Activated CD4-positive, alpha-beta T cell treated with anti-CD3 and anti-CD28 coated beads for 1 hour (primary cell): ENCODE results near the gene CNDP1.

Source experiments
- DNase-seq: peaks from one replicate; pipeline ENCODE4 v3.0.0-alpha.2; 2020

CNDP1 gene

GRCh38 chr18:74595431-74595830 lies 61.1 kb downstream of the CNDP1 start:
- DNase-seq, result no peak

GRCh38 chr18:74597034-74597661 lies 62.8 kb downstream of the CNDP1 start:
- peak; percentile 55 for DNase-seq

DNA sequence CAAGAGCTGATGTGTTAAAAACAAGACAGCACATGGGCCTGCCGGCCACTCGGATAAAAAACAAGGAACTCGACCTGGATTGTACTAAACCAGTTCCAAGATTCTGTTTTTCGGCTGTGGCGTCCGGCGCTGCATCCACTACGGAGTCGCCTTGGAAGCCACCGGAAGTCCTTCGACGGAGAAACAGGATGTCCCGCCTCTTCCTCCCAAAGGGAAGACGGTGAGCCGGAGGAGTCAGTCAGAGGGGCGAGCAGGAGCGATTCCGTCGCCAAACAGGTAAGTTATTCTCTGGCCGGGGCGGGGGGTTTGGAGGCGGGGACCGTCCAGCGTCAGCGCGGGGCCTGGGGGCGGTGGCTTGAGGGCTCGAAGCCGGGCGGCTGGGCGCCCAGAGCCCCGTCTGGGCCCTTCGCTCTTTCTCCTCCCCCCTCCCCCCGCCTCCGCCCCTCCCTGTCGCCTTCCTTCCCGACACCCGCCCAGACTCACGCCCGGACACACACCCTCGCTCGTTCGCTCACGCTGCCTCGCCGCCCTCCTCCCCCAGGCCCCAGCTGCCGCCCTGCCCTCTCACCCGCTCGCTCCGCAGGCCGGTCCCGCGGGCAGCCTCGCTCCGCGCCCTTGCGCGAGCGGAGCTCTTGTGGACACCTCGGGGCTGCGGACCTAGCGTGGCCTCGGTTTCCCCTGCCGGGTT lies 63.5 kb downstream of the CNDP1 start, which contains the start of gene ZNF407:
ZNF407 (plus strand) TSS at position 209 of the 688 bp plus-strand sequence. CDS start 33,150 bp downstream, outside the sequence.
- DNase-seq, result peak; percentile 78

DNA sequence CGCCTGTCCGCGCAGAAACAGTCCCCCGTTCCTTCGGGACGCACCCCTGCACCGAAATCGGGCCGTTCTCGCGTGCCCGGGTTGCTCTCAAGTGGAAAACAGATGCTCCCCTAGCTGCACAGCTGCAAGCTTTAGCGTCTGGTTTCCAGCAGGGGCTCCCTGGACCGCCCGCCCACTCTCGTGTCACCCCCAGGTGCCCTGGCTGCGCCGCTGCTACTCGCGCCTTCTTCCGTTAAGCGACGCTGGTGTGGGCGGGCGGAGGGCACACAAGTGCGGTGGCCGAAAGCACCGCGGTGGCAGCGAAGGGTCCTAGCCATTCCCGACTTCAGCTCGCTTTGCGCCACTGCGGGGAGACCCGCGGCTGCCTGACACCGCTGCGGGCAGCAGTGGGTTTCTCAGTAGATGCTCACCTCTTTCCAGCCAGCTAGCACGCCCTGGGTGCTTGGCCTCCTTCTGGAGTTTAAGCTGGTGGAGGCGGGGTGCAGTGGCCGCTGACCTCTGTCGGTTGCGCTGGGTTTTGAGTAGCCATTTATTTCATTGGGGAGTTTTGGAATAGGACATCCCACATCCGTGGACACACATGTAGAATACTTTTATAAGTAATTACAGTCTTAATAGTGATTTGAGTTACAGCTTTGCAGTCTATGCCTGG lies 64.2 kb downstream of the CNDP1 start:
- DNase-seq, result peak; percentile 49

DNA sequence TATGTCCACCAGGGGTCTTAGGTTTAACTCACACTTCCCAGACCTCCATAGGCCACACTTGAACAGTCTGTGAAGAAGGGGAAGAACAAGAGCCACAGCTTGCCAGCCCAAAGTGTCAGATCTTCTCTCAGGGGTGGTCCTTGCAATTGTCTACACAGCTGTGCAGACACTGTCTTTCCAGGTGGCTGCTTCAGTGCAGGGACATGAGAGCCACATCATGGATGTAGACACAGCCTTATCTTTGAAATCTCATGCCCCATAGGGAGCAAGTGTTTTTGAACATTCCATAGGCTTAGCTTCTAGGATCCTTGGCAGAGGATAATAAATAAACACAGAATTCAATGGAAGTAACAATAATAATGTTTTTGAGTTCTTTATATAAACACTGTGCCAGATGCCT lies 70.1 kb downstream of the CNDP1 start:
- DNase-seq, result no peak

DNA sequence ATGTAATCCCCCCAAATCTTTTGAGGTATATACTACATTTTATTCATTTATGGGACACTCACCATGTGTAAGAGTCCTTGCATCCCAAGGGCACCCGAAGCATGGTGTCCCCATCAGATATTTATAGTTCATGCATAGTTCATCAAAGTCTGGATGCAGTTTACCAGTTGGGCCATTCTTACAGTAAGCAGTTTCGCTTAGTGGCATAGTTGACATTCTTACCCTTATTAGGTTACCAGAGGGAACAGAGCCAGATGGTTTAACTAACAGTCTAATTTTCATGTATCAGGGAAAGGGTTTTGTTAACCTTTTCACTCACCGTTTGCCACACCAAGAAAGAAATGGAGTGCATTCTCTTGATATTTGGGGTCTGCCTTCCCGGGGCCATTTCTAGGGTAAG lies 70.5 kb downstream of the CNDP1 start:
- no peak for DNase-seq

- no peak for DNase-seq
These were observed 74.4 kb downstream of the CNDP1 start for GRCh38 chr18:74608681-74609080.

DNA sequence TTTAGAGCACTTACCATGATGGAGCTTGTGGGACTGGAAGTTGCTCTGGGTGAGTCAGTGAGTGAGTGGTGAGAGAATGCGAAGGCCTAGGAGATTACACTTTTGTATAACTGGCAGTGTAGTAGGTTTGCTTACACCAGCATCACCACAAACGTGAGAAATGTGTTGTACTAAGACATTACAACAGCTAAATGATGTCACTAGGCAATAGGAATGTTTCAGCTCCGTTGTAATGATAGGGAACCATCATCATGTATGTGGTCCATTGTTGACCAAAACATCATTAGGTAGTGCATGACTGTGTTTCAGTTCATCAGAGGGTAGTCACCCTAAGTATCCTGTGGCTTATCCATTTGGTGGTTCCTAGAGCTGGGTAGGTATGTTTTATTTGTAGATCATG lies 75.2 kb downstream of the CNDP1 start:
- no peak for DNase-seq

GRCh38 chr18:74610051-74610615 lies 75.8 kb downstream of the CNDP1 start:
- no peak for DNase-seq

GRCh38 chr18:74610860-74611259 lies 76.6 kb downstream of the CNDP1 start:
- DNase-seq, result no peak

DNA sequence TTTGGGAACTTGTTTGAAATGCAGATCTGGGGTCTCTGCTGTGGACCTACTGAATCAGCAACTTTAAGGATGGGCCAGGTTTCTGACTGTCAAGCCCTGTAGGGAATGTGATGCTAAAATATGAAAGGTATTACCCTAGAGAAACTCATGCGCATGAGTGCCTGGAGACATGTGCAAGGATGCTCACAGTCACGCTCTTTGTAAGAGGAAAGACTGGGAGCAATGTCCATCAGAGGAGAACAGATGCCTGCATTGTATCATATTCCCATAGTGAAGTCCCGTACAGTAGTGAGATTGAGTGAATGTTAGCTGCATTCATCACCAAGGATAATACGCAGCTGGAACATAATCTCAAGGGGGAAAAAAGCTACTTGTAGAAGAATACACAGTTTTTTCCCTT lies 77.5 kb downstream of the CNDP1 start:
- no peak for DNase-seq

- DNase-seq, result no peak
These were observed 79.1 kb downstream of the CNDP1 start for GRCh38 chr18:74613381-74613780.

DNA sequence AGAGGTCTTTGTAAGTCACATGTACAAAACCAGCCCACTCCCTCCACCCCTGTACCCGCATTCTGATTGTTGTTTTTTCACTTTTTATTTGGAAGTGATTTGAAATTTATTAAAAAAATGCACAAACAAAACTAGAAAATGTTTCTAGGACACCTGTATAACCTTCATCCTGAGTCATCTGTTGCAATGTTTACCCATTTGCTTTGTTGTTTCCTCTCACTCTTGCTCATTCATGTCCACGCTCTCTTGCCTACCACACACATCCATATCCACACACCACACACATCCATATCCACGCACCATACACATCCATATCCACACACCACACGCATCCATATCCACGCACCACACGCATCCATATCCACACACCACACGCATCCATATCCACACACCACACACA lies 82.2 kb downstream of the CNDP1 start:
- no peak for DNase-seq

GRCh38 chr18:74617486-74617885 lies 83.2 kb downstream of the CNDP1 start:
- no peak for DNase-seq

DNA sequence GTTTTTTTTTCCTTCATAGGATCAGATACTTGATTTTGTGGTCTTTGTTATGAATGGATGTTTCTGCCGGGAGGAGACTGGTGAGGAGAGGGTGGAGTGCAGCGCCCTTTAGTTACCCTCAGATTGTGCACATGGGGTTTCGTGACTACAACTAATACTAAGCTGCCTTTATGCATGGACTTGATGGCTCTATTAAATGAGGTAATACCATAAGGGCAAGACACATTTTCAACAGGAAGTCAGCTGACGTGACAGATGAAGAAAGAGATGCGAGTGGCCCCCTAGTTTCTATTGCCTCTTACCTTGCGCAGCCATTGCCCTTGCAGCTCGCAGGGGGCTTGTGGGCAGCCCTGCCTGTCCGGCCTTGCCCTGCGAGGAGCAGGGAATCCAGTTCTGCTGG lies 87.8 kb downstream of the CNDP1 start:
- no peak for DNase-seq

- DNase-seq, result no peak
These were observed 88.9 kb downstream of the CNDP1 start for GRCh38 chr18:74623047-74623816.

DNA sequence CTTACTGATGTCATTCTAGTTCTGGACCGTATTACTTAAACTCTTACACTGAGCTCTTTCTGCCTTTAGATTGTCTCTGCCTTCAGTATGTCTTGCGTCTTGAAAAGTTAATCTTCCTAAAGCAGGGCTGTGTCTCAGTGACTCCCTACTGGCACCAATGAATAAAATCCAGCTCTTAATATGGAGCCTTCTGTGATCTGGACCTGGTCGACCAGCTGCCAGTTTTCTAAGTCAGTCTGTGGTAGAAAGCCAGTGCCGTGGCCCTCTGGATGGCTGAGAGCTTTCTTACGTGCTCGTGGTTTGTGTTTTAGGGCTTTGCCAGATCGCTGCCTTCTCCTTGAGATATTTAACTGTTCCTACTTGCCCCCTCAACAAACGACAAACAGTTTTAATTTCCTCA lies 90.2 kb downstream of the CNDP1 start:
- no peak for DNase-seq

DNA sequence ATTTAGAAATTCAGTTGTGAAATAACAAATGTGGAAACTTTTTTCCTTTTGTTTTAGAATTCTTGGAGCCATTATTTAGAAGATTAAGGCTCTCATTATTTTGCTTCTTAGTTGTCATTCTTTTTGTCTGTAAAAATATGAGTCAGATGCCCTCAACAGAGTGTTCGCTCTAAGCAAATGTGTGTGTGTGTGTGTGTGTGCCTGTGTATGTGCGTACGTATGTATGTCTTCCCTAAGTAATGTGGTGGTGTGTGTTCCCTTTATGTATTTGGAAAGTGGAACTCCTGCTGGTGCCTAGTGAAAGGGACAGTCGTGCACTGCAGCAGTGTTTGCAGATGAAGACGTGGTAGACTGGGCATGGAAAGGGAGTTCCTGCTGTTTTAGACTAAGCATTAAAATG lies 90.9 kb downstream of the CNDP1 start:
- DNase-seq, result no peak

GRCh38 chr18:74626049-74626874 lies 92.0 kb downstream of the CNDP1 start:
- DNase-seq, result no peak

GRCh38 chr18:74630804-74631203 lies 96.5 kb downstream of the CNDP1 start:
- DNase-seq, result no peak

- no peak for DNase-seq
These were observed 96.9 kb downstream of the CNDP1 start for GRCh38 chr18:74631212-74631611.
